ENCODE data around the gene PPM1L. TPM values are rescaled to one million over a fixed set of nuclear protein-coding genes. Genes with fewer than 3 reads are reported as not detected.
A peak's percentile ranks its signal among the peaks of the same experiment; 100 is the strongest.

The PPM1L gene
- total RNA-seq, 1 donor from 2014 or later: 79.5 TPM

- DNase-seq (ENCODE audit: low spot score): peak; percentile 19
Observed at GRCh38 chr3:160808838-160809237, 52.8 kb downstream of the PPM1L start.

DNA sequence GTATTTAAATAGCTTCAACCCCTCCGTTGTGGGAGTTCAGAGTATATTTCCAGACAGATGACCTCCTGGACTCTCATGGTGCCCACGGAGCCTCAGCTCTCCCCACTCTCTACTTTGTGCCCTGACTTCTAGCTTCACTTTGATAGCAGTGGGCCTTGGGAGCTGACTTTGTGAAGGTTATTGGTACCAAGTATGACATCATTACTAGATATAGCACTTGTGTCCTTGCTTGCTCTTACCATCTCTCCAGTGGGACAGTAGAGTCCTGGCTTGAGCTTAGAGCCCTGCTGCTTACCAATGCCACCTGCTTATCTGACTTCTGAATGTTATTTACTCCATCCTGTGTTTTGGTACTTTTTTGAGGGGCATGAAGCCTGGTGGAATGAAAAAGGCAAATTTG is 53.4 kb downstream of the PPM1L start:
- no peak for DNase-seq (ENCODE audit: low spot score)

- DNase-seq (ENCODE audit: low spot score): peak; percentile 25
Observed at GRCh38 chr3:160810362-160811236, 54.6 kb downstream of the PPM1L start.

DNA sequence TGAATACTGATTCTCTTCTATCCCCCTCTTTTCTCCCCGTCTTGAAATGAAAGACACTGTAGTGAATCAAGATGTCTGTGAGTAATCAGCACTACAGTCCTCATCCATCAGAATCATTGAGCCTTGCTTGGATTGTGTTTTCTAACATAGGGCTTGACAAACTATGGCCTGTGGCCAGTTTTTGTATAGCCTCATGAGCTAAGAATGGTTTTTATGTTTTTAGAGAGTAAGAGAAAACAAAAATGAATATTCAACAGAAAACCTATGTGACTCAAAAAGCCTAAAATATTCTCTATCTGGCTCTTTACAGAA is 55.2 kb downstream of the PPM1L start:
- DNase-seq (ENCODE audit: low spot score): no peak

DNA sequence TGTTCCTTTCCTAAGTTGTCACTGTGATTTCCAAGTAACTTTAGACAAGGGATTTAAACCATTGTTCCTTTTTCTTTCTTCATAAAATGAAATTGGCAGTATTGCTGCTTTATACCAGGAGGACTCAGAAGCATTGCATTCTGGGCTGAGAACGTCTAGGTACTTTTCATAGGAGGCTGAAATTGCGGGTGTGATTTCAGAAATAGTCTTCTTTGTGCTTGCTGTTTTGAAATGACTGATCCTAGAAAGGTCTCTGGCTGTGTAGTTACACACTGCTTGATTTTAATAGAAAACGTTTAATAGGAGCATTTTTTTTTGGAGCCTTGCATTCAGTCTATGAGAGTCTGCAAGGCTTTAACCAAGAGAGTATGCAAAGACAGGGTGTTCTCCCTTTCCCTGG is 56.3 kb downstream of the PPM1L start:
- DNase-seq (ENCODE audit: low spot score): no peak

DNA sequence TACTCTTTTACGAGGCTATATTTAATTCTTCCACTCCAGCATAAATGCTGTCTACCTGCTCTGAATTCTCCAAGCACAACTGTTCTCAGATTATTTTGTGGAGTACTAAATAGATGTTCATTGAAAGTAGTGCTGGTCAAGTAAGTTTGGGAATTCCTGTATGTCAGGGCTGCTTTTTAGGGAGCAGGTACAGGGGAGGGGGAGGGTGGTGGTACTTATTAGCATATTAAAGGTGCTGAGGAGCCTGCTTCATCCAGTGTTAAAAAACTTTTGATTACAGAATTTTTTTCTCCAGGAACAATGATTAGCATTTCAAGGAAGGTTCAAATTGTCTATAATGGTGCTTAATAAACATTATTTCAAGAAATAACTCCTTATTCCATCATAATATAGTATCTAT is 59.2 kb downstream of the PPM1L start:
- DNase-seq (ENCODE audit: low spot score): no peak

DNA sequence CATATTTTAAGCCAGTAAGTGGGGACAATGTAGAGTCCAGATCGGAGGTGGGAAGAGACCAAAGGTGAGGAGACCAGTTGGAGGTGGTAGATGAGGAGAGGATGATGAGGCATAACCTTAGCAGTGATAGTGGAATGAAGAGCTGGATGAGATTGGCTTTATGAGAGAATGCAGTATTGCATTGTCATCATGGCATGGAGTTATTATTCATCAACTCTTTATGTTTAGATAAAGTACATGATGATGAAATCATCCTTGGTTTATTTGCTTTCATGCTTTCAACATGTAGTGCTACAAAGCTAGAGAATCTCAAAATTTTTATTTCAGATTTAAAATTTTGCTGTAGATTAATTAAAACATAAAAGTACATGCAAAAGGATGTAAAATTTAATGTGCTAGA is 64.0 kb downstream of the PPM1L start:
- DNase-seq (ENCODE audit: low spot score): no peak

GRCh38 chr3:160820430-160820829 is 64.4 kb downstream of the PPM1L start:
- DNase-seq (ENCODE audit: low spot score): no peak

GRCh38 chr3:160822936-160823335 is 66.9 kb downstream of the PPM1L start:
- no peak for DNase-seq (ENCODE audit: low spot score)

DNA sequence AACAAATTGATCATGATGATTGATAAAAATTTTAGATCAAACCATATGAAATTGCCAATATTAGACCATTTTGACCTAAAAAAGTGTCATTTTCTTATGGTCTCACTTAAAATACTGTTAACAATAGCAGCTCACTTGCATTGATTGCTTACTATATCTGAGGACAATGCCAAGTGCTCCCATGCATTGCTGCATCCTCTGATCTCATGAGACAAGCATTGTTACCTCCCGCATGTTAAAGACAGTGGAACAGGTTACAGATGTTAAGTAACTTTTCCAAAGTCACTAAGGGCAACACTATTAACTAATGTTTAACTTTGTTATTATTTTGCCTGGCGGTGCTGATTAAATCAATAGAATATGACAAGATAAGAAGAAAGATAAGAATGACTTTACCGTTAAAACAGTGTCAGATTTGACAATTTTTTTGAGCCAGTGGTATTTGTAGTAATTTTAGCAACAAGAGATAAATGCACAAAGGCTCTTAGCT is 69.3 kb downstream of the PPM1L start:
- DNase-seq (ENCODE audit: low spot score): no peak

DNA sequence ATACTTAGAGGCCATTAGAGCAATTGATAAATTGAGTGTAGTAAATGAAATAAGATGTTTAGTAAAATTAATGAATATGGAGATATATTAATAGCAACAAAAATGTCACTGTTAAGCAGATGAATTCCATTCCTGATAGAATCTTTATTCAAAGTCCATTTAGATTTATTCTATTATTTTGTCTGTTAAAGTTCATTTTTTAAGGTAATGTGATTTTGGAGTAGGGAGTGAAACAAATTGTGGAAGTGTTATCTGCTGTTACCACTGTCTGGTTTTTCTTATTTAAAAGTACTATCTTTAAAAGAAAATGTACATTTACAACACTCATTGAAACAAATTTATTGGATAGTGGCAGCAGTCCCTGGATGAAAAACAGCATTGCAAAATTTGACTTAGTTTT is 70.4 kb downstream of the PPM1L start:
- DNase-seq (ENCODE audit: low spot score): no peak

DNA sequence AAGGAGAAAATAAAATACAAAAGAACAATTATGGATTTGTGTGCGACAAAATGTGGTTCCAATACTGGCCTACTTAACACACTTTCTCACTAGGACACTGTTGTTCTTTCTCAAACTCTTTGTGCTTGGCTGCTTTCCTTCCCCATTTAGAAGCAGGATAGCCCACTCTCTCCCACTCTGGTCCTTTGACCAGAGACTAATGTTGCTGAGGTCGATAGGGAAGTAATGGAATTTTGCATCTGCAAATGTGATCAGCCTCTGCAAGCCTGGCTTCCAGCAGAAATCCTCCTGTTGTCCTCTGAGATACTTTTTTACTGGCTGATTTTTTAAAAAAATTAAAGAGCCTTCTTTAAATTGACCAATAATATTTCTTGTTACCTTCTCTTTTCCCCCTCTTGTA is 71.0 kb downstream of the PPM1L start:
- no peak for DNase-seq (ENCODE audit: low spot score)

GRCh38 chr3:160827516-160827915 is 71.5 kb downstream of the PPM1L start:
- DNase-seq (ENCODE audit: low spot score): no peak

DNA sequence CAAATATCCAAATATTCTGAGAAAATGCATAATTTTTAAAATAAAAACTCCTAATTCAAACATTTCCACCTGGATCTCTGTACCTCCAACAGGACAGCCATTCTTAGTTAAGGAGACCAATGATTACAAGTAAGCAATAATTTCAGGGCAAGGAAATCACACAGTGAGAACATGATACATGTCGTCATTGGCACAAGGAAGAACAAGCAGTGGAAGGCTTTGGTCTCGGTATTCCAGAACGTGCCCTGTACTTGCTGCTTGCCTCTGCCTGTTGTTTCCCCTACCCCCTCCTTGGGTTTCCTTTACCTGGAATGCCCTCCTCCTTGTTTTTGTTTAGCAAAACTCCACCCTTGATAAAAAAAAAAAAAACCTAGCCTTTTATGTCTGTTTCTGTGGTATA is 72.8 kb downstream of the PPM1L start:
- no peak for DNase-seq (ENCODE audit: low spot score)

- DNase-seq (ENCODE audit: low spot score): no peak
Observed at GRCh38 chr3:160829486-160830009, 73.5 kb downstream of the PPM1L start.

GRCh38 chr3:160830796-160831195 is 74.8 kb downstream of the PPM1L start:
- no peak for DNase-seq (ENCODE audit: low spot score)

DNA sequence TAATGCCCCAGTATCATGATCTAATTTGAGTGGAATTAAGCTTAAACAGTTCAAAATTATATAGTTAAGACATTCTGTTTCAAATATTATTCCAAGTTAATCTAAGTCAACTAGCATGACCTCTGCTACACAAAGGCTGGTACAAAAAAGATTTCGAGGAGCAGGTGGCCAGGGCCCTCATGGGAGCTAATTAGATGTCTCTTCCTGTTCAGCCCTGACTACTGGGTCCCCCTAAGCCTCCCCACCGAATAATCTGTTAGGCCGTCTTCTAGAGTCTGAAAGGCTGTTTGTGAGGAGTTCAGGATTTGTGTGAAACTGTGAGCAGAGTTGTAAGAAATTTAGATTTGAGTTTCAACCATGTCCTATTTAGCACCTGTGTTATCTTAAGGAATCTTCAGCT is 75.4 kb downstream of the PPM1L start:
- DNase-seq (ENCODE audit: low spot score): no peak

- no peak for DNase-seq (ENCODE audit: low spot score)
Observed at GRCh38 chr3:160837394-160837980, 81.5 kb downstream of the PPM1L start.

- no peak for DNase-seq (ENCODE audit: low spot score)
Observed at GRCh38 chr3:160840590-160840989, 84.6 kb downstream of the PPM1L start.

DNA sequence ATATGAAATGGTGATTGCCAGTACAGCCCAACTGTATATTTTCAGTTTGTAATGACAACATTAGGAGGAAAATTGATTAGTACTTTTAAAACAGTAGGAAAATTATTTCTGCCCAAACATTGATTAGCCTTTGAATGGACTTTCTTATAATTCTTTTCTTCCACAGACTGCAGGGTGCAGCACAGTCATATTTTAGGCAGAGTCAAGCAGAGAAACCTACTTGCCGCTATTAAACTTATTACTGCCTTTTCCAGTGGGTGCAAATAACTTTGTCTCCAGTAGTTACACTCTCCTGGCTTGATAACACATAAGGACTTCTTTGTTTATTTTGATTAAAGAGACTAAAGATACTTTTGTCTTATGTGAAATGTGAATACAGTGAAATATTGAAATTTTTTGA is 85.4 kb downstream of the PPM1L start:
- no peak for DNase-seq (ENCODE audit: low spot score)

- DNase-seq (ENCODE audit: low spot score): no peak
Observed at GRCh38 chr3:160842021-160843005, 86.3 kb downstream of the PPM1L start.

DNA sequence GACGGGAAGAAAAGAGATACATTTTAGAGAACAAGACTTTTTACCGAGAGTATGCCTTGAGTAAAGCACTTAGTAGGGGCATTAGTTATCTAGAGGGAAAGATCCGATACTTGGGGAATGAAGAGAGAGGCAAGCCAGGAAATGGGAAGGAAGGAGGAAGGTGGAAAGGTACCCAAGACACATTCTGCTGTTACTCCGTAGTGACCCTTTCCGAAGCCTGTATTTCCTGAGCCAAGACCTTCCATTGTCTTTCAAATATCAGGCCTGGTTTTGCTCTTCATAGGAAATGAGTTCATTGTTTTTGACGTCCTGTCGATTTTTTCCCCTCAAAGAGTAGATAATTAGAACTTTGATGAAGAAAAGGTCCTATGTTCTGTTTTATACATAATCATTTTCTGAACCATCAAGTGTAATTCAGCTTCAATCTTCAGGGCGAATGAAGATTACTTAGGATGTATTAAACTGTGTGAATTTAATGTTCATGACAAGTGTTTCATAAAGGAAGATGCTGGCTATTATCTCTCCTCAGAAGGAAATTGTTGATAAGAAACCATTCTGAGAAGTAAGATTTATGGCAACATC is 95.7 kb downstream of the PPM1L start:
- DNase-seq (ENCODE audit: low spot score): no peak

Data from mucosa of gallbladder (tissue), 1 donor.